ENCODE results near the gene EEIG2.
A peak's percentile ranks its signal among the peaks of the same experiment; 100 is the strongest.

Gene EEIG2

DNA sequence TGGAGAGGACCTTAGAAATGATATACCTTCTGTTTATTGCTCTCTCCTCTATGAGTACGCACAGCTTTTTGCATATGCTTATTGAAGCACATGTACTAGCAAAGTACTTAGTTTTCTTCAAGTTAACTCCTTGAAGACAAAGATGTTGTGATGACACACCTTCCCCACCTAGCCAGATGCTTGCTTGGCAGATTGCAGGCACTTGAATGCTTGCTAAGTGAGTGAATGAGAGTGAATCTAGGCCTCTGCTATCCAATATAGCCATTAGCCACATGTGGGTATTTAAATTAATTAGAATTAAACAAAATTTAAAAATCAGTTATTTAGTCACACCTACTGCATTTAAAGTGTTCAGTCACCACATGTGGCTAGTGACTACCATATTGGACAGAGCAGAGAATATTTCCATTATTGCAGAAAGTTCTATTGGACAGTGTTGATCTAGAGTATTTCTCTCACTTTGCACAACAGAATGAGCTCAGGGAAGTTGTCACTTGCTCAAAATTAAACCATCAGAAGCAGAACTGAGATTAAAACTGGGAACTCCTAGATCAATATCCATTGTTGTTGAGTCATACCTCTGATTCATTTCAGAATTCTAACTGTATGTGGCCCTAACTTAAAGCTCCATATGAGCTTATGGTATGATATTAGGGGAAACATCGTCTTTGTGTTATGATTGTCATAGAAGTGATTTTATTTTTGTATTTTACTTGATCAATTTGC lies 8.6 kb upstream of the EEIG2 start:
- DNase-seq = no peak

DNA sequence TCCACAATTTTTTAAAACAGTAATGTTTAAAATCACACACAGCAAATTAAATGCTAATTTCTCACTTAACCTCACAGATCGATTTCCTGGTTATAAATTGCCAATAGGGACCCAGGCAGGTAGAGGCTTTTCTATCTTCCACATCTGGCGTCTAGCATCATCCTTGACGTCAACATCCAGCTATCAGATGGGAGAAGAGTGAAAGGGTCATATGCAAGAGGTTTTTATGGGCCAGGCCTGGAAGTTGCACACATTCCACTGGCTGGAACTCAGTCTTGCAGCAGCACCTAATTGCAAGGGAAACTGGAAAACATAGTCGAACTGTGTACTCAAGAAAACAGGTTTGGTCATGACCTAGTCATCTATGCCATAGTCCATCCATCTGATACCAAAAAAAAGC lies 6.0 kb upstream of the EEIG2 start:
- DNase-seq = no peak

DNA sequence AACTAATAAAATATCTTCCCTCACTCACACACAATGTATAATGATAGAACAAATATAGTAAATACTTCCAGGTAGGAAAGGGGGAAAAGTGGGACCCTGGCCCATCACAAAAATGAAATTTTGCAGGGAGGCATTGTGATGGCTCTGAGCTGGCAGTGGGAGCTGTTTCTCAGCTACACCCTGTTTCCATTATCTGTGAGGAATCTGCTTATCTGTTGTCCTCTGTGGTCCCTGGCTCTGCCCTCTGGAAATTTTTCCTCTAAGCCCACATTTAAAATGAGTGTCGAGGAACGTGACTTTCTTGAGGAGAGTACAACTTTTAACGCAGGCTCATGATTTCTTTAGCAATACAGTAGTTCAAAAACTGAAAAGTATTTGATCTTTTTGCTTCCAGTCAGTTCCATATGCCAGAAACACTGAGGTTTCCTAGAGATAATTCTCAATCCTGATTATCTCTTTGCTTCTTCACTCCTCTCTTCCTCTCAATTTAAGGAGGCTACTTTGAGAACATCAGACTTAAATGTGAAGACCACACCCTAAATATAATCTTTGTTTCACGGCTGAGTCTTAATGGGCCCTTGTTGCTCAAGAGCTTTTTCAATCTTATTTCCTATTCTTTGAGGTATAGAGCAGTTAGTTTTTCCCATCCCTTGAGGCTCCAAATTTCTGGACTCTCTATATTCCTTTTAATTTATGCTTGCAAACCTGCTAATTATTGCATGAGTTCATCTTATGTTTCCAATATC lies 5.0 kb upstream of the EEIG2 start:
- DNase-seq = no peak

DNA sequence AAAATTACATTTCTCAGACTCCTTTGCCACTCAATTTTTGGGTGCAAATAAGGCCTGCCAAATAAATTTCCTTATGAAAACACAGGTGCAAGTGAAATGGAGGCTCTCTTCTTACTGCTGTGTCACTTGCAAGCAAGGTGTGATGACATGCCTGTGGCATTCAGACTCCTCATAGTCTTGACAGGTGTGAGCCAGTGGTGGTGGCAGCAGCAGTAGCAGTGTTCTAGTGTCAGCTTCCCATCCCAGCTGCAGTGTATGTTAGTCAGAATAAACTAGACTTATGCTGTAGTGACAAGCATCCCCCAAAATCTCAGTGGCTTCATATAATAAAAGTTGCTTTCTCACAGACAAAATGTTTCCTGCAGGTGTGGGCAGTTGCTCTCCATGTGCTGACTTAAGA lies 3.8 kb upstream of the EEIG2 start:
- DNase-seq = no peak

DNA sequence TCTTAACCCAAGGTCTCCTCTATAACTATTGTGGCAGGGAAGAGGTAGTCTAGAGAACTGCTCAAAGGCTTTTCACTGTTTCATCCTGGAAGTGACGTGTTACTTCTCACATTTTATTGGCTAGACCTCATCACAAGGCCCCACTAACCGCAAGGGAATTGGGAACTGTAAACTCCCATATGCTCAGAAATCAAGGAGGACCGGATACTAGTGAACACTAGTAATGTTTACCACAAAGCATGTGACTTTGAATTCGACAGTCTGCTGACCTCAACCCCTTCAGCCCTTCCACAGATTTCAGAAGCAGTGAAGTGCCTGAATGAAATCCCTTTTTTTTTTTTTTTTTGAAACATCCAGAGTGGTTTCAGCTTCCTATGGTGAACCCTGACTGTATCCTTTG lies 3.4 kb upstream of the EEIG2 start:
- DNase-seq = no peak

DNA sequence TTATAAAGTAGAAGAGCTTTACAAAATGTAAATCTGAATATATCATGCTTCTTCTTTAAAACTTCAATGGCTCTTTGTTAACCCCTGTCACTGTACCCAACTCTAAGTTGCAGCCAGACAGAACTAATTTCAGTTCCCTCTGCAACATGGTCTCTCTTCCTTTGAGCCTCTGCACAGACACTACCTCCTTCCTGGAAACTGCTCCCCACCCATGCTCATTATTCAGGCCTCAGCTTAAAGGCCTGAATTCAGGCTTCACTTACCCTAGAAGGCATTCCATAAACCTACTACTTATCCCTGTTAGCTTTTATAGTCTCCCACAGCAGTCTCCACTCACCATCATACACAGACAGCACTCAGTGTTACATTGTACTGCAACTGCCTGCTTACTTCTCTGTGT lies 2.6 kb upstream of the EEIG2 start:
- no peak for DNase-seq

DNA sequence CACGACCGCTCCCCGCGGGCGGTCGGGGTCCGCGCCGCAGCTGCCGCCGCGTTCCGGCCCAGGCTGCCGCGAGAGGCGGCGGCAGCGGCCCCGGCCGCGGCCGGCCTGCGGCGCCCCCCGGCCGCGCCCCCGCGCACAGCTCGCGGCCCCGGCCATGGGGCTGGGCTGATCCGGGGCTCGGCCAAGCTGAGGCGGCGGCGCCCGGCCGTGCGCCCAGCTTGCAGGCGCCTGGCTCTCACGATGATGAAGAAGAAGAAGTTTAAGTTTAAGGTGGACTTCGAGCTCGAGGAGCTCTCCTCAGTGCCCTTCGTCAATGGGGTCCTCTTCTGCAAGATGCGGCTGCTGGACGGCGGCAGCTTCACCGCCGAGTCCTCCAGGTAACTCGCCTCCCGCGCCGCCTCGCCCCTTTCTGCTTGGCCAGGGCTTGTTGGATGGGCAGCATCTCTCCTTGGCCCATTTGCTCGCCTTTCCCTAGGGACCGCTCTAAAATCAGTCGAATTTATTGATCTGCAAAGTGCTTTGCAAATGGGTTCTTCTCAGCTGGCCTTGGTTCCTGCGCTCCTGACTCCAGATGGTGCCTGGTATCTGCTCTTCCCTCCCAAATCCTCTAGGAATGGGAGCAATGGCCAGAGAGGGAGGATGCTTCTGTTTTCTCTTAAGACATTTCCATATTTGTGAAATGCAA lies 431 bp downstream of the EEIG2 start:
- peak; percentile 21 for DNase-seq

DNA sequence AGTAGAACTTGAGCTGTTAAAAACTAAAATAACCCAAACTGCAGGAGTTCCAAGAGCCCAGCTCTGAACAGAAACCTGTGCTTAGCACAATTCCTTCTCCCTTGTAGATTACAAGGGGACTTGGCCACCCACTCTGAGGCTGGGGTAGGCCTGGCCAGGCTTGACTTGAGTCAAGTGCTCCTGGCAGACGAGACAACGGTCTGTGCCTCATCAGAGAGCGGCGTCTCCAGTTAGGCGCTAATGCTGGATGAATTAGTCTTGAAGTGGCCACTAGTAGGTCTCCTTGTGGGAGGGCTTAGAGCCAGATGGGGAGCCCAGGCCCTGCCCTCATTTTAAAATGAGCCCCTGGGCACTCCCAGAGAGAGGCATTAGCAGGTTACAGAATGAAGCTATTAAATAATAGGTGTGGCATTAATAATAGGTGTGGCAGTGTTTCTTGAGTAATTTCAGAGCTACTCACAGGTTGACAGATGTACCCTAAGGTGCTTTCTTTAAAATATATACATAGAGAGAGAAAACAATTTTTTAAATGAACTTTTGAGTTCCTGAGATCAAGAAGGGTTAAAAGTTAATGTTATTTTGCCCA lies 1.1 kb downstream of the EEIG2 start:
- peak; percentile 24 for DNase-seq

DNA sequence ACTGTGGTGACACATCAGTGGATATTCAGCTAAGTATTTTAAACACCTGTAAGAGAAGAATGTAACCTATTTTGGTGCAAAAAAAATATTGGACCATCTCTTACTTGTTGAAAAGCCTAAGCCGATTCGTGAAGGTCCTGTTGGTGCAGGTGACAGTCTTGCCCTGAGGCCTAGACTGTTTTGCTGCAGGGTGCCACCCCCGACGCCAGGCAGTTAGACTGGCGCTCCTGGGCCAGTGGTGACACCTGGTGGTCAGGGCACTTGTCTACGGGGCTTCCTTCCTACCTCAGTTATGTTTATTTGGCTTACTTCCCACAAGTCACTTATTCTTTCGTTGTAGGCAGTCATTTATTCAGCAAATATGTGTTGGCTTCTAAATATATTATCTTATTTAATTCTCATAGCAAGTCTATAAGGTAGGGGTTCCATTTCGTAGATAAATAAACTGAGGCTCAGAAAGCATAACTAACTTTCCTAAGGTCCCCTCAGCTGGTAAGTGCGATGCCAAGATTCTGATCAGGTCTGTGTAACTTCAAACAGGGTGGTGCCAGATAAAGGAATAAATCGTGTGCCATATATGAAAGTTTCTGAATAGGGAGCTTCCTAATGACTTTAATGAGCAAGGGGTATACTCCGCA lies 1.9 kb downstream of the EEIG2 start:
- peak; percentile 84 for DNase-seq

DNA sequence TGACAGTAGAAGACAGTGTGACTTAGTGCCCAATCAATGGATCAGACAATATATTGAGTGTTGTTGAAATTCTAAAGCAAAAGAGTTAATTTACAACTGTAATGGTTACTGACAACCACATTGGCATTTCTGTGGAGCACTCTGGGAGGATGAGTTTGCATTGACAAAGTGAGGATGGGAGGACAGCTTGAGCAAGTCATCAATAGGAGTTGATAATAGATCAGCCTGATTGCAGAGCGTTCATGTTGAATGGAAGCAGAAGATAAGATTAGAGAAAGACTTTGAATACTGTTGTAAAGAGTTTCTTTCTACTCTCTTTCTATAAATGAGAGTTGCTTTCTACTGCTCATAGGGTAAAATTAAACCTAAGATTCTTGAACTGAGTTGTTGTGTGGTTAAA lies 3.9 kb downstream of the EEIG2 start:
- DNase-seq = no peak

DNA sequence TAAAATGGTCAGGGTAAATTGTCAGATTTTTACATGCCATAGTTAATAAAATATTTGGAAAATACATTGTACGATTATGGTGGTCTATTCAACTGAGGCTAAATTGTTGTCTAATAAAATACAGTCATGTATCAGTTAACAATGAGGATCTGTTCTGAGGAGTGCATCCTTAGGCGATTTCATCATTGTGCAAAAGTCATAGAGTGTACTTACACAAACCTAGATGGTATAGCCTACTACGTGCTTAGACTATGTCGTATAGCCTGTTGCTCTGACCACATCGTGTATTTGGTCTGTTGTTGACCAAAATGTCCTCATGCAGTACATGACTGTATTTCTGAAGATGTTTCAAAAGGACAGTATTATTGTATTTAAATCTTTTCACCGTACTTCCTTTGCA lies 5.2 kb downstream of the EEIG2 start:
- DNase-seq = no peak

DNA sequence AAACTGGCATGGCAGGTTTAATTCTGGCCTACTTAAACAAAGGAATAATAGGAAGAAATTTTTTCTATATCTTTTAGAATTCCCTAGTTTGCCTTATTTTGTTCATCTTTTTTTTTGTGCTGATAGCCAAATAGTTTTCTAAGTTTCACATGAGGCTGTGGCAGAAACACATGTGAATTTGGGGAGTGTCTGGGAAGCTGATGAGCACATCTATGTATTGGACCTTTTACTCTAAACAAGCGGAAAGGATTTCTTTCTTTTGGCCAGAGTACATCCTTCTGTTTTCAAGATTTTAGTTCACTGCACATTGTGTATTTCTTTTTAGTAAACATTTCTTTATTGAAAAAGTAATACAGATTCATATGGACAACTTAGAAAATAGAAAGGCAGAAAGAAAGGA lies 5.6 kb downstream of the EEIG2 start:
- no peak for DNase-seq

DNA sequence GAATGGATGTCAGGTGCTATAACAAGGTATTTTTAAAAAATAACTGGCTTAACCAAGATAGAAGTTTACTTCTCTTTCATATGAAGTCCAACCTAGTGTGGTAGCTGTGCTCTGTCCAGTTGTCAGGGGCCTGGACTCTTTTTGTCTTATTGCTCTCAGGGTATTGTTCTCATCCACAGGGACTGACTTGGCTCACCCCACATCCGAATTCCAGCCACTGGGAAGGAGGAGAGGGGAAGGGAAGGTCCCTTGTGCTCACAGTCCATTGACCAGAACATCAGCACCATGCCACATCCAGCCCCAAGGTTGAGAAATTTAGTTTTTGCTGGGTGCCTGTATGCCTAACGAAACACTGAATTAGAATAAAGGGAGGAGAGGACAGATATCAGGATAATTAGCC lies 8.7 kb downstream of the EEIG2 start:
- DNase-seq = no peak

DNA sequence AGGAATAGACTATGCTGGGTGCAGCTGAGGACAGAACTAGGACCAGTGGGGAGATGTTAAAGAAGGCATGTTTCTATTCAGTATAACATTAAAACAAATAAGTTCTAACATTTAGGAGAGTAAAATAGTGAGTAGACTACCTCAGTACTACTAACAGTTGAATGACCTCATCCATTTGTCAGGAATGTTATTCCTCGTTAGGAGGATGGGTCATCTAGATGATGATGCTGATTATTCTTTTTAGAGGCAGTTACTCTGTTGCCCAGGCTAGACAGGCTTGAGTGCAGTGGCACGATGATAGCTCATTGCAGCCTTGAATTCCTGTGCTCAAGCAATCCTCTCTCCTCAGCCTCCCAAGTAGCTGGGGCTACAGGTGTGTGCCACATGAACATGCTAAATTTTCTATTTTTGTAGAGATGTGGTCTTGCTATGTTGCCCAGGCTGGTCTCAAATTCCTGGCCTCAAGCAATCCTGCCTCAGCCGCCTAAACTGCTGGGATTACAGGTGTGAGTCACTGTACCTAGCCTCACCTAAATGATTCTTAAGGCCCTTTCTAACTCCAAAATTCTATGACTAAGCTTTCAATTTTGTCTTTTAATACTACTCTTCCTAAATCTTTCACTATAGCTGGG lies 9.3 kb downstream of the EEIG2 start:
- no peak for DNase-seq

DNA sequence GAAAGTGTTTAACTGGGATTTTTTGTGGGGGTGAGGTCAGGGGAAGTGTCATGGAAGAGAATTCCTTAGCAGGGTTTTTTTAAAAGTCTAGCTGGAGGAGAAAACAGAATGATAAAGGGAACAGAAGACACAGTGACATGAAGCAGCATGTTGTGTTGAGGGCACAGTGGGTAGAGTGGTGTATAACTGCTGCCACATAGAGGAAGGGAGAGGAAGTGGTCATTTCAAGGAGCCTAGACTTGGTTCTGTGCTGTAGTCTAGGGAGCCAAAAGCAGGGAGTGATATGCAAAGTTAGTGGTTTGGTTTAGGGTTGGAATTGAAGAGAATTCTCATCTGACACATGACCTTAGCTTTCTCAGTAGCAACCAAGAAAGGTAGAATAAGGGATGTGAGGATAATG lies 10.2 kb downstream of the EEIG2 start:
- DNase-seq = no peak

DNA sequence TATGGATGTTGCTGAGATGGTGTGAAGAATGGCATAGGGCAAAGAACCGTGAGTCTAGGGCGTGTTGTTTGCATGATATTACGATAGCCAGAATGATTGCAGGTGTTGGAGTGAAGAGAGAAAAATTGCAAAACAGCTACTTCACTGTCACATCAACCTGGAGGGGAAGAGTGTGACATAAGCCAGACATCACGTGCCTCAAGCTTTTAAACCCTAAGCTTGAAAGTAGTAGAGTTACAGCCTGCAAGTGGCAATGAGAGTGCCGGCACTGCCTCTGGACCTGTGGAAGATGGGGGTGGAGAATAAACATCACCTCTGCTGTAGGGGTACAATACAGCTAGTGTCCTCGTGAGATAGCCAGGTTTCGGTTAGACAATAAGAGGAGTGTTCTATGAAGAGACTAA lies 11.1 kb downstream of the EEIG2 start:
- no peak for DNase-seq

DNA sequence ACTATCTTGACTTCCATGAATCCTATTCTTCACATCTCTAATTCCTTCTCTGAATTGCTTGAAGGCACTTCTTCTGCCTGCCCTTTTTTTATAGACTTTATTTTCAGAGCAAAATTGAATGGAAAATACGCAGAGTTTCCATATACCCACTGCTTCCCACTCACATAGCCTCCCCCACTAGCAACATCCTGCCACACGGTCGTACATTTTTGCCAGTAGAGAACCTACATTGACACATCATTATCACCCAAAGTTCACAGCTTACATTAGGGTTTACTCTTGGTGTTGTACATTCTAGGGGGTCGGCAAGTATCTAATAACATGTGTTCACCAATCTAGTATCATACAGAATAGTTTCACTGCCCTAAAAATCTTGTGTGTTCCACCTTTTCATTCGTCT lies 12.3 kb downstream of the EEIG2 start:
- DNase-seq = no peak

DNA sequence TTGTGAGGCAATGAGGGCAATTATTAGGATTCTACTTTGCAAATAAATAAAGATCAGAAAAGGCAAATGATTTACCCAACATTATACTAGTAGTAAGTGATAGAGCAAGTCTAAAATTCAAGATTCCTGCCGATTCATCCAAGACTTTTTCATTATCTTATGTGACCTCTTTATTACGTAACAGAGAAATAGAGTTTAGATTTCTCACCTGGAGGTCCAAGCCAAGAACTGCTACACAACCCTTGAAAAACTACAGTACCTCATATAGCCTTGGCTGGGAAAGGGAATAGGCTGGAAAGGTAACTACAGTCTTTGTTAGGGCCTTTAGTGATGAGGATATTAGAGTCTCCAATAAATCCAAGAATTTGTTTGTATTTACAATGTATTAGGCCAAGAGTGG lies 13.3 kb downstream of the EEIG2 start:
- DNase-seq = no peak

DNA sequence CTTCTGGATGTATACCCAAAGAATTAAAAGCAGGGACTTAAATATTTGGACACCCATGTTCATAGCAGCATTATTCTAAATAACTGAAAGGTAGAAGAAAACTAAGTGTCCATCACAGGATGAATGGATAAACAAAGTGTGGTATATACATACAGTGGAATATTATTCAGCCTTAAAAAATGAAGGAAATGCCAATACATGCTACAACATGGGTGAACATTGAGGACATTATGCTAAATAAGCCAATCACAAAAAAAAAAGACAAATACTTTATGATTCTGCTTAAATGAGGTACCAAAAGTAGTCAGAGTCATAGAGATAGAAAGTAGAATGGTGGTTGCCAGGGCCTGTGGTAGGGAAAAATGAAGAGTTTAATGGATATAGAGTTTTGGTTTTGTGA lies 14.1 kb downstream of the EEIG2 start:
- DNase-seq = no peak

DNA sequence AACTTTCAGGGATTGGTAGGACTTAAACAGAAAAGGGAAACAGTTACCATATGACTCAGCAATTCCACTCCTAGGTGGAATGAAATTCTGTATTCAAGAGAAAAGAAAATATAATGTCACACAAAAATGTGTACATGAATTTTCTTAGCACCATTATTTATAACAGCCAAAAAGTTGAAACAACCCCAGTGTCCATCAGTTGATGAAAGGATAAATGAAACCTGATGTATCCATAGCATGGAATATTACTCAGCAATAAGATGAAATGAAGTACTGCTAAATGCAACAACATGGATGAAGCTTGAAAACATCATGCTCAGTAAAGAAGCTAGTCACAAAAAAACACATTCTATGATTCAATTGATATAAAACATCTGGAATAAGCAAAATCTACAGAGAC lies 15.5 kb downstream of the EEIG2 start:
- DNase-seq = no peak

DNA sequence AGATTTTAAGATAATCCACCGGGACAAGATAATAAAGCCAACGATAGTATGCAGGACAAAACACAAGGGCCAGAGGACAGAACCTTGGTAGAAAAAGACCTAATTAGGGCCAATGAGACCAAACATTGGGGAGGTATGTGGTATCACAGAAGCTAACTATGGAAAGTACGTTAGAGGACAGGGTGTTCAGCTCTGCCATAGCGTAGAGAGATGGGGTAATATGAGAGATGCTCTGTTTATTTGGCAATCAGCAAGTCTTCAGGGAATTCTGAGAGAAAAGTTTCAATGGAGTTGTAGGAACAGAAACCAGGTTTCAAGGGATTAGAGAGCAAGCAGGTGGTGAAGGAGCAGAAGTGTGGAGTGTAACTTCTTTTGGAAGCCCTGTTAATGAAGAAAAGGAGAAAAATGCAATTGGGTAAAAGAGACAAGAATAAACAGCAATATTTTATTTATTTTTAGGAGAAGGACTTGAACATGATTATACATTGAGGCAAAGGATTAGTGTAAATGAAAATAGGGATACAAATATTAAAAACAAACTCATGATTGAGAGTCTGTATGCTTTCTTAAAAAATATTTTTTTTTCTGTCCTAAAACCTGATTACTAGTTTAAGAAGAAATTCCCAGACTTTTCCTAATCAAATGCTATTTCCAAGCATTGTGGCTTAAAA lies 24.0 kb downstream of the EEIG2 start:
- DNase-seq = no peak

DNA sequence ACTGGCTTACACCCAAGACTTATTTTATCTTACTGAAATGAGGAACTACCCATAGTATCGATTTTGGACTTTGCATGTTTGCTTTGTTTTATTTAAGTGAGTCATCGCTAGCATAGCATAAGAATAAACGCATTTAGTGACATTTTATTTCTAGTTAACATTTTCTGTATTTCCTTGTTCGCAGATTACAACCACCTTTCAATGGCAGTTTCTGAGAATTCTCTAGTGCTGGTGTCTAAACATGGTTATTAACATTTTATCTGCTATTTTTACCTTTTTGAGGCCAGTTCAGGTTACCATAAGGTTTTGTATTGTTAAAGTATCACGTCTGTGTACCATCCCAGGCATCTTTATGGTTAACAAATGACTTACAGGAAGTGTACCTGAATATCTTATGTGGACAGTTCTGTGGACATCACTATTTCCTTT lies 24.5 kb downstream of the EEIG2 start:
- no peak for DNase-seq

Measured in activated naive CD4-positive, alpha-beta T cell treated with anti-CD3 and anti-CD28 coated beads, Interleukin-2, amount 50 U/mL, for 16 hours (primary cell).